Dedifferentiated amniotic fluid mesenchymal stem cell (primary cell): ENCODE data around the gene TRAPPC3.

ENCODE experiments used
- DNase-seq: peaks from one replicate; pipeline ENCODE4 v3.0.0-alpha.2; 2016; ENCODE audit errors: extremely low spot score

TRAPPC3 gene

GRCh38 chr1:36154335-36154734 lies 5.0 kb upstream of the TRAPPC3 start:
- no peak for DNase-seq

DNA sequence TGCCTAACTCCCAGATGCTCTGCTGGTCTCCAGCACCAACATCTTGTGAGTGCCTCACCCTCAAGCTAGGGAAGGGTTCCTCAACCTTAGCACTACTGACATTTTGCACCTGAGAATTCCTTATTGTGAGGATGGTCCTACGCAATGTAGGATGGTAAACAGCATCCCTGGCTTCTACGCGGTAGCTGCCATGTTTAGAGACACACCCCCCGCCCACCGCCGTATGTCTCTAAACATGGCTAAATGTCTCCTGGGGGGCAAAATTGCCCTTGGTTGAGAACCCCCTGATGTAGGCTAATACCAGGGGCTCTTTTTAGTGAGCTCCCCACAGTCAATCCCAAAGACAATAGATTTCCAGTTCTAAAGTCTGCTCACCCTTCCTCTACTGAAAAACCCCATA lies 4.2 kb upstream of the TRAPPC3 start:
- no peak for DNase-seq

DNA sequence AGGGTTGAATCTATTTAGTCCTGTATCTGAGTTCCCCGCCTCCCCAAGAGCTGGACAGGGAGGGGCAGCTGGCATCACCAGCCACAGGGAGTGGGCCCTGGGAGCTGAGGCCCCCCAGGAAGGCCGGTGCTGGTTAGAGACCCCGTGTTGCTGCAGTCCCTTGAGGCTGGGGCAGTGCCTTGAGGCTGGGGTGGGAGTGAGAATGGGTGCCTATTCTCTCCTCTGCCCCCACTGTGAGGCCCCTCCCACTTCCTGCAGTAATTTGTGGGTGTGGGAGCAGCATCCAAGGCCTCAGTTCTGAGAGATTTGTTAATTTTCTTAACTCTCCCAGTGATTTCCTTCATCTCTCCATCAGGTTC lies 2.5 kb upstream of the TRAPPC3 start:
- no peak for DNase-seq

- no peak for DNase-seq
Observed at GRCh38 chr1:36151134-36151844, 2.0 kb upstream of the TRAPPC3 start.

- DNase-seq = peak; percentile 95
Observed at GRCh38 chr1:36150296-36151133, 1.2 kb upstream of the TRAPPC3 start.

DNA sequence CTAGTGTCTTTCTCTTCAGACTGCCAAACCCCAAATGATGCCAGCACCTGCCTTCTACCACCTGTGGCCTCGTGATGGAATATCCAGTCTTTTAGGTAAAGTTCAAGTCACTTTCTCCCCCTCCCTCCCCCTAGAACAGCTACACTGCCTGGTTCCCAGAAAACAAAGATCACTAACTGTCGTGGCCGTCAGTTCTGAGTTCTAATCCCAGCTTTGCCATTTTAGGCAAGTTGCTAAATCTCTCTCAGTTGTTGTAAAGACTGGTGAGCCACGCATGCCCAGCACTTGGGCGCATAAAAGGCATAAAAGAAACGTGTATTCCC lies 648 bp upstream of the TRAPPC3 start:
- no peak for DNase-seq

DNA sequence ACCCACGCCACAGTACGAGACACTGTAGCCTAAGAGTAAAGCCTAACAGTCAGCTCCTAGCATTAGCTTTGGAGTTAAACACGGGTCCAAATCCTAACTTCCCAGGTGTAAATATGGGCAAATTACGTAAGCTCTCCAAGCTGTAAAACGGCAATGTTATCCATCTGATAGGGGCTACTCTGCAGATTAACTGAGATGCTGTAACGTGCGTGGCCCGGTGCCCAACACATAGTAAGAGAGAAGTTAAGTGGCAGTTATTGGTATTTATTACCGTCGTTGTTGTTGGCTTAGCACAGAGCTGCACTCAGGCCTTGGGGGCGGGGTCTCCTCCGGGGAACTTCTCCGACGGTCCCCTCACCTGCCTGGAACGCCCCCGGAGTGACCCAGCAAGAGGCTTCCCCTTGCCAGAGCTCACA lies 457 bp downstream of the TRAPPC3 start:
- no peak for DNase-seq

- DNase-seq = no peak
Observed at GRCh38 chr1:36144413-36144812, 4.9 kb downstream of the TRAPPC3 start.

GRCh38 chr1:36143424-36143823 lies 5.9 kb downstream of the TRAPPC3 start:
- DNase-seq = no peak

DNA sequence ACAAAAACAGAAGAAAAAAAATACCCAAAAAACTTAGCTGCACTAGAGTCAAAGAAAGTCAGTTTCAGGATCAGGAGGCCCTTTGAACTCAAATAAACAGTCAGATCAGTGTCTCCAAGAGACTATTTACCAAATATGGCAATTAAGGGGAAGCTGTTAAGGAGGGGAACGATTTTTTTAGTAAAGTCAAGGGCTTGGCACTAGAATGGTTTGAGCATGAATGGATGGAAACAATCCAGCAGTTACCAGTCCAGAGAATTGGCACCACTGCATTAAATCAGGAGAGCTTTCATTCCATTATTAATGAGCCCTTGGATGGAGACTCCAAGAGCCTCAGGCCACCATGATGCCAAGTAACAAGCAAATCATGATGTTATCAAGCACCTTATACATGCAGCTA lies 7.2 kb downstream of the TRAPPC3 start:
- DNase-seq = no peak

DNA sequence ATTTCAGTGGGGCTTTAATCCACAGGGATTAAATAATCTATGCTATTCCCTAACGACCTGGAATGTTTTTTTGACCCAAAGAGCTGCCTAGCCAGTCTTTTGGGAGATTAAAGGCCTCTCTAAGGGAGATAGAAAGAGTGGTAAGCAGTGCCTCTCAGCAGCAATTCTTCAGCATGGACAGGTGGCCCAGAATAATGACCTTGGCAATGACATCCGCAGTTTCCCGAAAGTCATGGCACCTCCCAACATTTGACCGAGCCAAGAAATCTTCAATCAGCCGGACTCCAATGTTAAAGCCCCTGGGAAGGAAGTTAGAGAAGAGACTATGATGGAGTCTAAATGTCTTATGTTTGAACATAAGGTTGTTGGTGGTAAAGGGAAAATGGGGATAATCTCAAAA lies 9.8 kb downstream of the TRAPPC3 start:
- DNase-seq = no peak

GRCh38 chr1:36137776-36138175 lies 11.5 kb downstream of the TRAPPC3 start:
- DNase-seq = no peak

GRCh38 chr1:36137226-36137625 lies 12.1 kb downstream of the TRAPPC3 start:
- DNase-seq = no peak

DNA sequence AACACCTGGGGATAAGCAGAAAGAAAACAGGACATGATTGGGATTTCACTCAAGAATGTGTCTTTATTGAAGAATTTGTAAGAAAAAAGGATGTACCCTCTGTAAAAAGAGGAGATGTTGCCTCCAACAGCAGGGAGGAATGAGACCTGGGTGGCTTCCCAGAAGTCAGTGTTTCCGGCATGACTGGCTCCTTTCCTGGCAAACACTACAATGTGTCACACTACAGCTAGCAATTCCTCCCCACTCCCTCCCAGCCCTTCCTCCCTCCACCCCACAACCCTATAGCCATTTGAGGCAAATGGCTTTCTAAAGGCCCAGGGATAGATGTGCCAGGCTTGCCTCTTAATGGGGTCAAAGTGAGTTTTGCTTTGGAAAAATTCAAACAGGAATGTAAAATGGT lies 12.8 kb downstream of the TRAPPC3 start:
- peak; percentile 72 for DNase-seq

DNA sequence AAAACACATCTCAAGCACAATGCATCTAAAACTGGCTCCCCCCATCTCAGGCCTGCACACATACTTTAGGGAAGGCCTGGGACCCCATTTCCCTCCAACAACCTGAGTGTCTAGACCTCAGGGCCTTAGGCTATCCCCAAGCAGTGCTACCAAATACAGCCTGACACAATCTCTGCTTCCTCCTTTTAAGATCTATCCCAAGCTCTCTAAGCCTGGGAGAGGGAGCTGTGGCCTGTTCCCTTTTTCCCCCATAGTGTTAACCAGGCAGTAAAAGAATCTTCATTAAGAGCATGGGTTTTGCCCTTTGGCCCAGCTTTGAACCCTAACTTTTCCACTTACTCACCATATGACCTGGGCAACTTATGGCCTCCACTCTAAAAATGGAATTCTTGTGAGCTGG lies 13.5 kb downstream of the TRAPPC3 start:
- no peak for DNase-seq

- DNase-seq = no peak
Observed at GRCh38 chr1:36135330-36135667, 14.0 kb downstream of the TRAPPC3 start.

DNA sequence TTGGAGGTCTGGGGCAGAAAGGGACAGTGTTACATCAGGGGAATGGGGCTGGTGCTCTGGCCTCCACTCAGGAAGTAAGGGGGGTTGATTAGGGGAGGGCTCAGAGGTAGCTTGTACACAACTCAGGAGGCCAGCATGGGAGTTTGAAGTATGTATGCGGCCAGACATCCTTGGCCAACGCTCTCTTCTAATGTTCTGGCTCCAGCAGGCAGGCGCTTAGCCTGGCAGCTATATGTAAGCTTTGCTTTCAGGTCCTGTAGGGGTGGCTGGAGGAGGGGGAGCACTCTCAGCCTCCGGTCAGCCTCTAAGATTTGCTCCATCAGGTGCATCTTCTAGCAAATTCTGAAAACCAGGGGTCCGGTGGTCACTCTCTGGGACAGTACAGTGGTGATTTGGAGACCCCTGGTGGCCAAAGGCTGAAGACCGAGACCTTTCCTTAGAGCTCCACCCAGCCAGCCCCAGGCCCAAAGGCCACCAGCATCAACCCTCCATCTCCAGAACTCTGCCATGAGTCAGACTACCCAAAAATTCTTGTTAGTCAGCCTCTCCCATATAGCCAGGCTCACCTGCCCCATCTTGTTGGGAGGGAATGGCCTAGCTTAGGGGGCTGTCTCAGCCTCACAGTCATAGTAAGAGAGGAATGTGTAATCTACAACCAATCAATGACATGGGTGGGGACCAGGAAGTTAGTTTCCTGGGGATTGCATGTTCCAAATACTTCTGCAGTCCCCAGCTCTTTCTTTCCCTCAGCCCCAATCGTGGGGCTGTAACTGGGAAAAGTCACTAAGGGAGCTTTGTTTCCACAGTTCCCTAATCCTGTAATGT lies 14.6 kb downstream of the TRAPPC3 start:
- DNase-seq = peak; percentile 71

DNA sequence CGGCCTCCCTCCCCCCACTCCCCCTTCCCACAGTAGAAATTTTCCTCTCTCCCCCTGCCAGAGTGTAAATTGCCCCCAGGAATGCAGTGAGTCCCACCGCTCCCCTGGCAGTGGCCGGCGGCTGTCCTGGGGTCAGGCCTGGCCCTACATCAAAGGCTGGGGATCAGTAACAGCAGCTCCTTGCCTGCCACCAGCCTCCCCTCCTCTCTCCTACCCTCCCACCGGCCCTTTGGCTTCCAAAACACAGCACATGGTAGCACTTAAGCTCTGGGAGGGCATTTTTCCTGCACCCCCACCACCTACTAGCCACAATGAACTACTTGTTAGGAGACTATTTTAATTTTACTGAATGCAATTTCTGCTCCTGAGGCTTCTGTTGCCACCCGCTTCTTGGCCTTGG lies 15.3 kb downstream of the TRAPPC3 start:
- DNase-seq = no peak

DNA sequence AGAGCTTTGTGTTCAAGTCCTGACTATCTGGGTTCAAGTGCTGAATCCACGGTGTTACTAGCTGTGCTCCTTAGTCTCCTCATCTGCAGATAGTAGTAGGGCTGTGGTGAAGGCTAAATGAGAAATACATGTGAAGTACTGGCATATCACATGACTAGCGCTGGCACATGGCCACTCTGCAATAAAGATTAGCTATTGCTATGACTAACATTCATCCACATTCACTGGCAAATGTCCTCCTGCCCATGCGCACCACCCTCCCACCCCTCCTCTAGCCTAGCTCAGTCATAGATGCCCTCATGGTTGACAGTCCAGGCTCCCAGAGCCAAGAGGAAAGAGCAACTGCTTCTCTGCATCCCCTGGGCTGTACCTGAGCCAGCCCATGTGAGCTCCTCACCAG lies 15.8 kb downstream of the TRAPPC3 start:
- peak; percentile 92 for DNase-seq

- DNase-seq = no peak
Observed at GRCh38 chr1:36132029-36132428, 17.3 kb downstream of the TRAPPC3 start.

DNA sequence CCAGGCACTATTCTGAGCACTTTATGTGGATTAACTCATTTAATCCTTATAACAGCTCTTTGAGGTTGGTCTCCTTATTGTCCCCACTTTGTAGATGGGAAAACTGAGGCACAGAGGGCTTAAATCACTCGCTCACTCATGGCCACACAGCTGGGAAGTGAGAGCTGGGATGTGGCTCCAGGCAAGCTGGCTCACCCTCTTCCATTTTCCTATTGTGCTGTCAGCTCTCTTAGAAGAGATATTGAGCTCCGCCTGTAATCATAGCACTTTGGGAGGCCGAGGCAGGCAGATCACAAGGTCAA lies 20.4 kb downstream of the TRAPPC3 start:
- no peak for DNase-seq

GRCh38 chr1:36128126-36128904 lies 21.0 kb downstream of the TRAPPC3 start:
- DNase-seq = no peak
